T-helper 17 cell (primary cell): ENCODE data around the gene NREP. TPM values are rescaled to one million over a fixed set of nuclear protein-coding genes. Genes with fewer than 3 reads are reported as not detected.
A peak's percentile ranks its signal among the peaks of the same experiment; 100 is the strongest.

Experiments used
- ATAC-seq: fragments of 150-1000 bp; cut with Tn5 transposase; 2 replicates; pipeline ENCODE4 v1.10.0; 2021; ENCODE audit warnings: mild to moderate bottlenecking, moderate library complexity
- DNase-seq, 3 donors: peaks; one replicate each; pipeline versions ENCODE4 v3.0.0 to v3.0.0-alpha.2; 2020 to 2021
- H3K9me3 ChIP-seq: one replicate; pipeline ENCODE4 v1.7.0; 2013; ENCODE audit warnings: low read length, mild to moderate bottlenecking; ENCODE audit not compliant: control insufficient read depth, poor library complexity, severe bottlenecking
- H3K27ac Mint-ChIP-seq: one replicate; pipeline ENCODE4 v1.8.0; 2022; ENCODE audit warnings: mild to moderate bottlenecking, moderate library complexity, mixed read lengths
- H3K27me3 Mint-ChIP-seq: one replicate; pipeline ENCODE4 v1.8.0; 2022; ENCODE audit warnings: mixed read lengths
- H3K36me3 Mint-ChIP-seq: one replicate; pipeline ENCODE4 v1.8.0; 2022; ENCODE audit warnings: low read depth, mixed read lengths
- H3K4me1 Mint-ChIP-seq: one replicate; pipeline ENCODE4 v1.8.0; 2022; ENCODE audit warnings: mild to moderate bottlenecking, mixed read lengths
- H3K4me3 Mint-ChIP-seq: one replicate; pipeline ENCODE4 v1.8.0; 2022; ENCODE audit warnings: mild to moderate bottlenecking, moderate library complexity, mixed read lengths
- total RNA-seq, 4 donors: library from RNA in 2 of 4; stranded (reverse) in 2 of 4; gene quantifications; one replicate each; pipeline ENCODE4 v1.2.3 and lab custom pipeline; 2022 to 2026

Gene NREP
- total RNA-seq, 2 donors from 2014 or later: 1.3 to 6.5 TPM

- ATAC-seq (no peak), DNase-seq (no peak)
- Mint-ChIP-seq H3K4me3 (no peak overlapping the region), H3K27ac (no peak overlapping the region), H3K27me3 (peaks cover 38% of the 10 kb centered on the region), H3K36me3 (no peaks in the 10 kb centered on the region), H3K4me1 (no peaks in the 10 kb centered on the region)
- H3K9me3 ChIP-seq: no peaks in the 10 kb centered on the region
These were observed 22.9 kb upstream of the NREP start for GRCh38 chr5:111779922-111780292.

GRCh38 chr5:111779260-111779921 is 22.4 kb upstream of the NREP start:
- no peak overlapping the region for H3K4me3 Mint-ChIP-seq
- no peaks in the 10 kb centered on the region for H3K9me3 ChIP-seq
- no peaks in the 10 kb centered on the region for H3K4me1 Mint-ChIP-seq
- H3K27ac Mint-ChIP-seq: no peak overlapping the region
- ATAC-seq (no peak), DNase-seq (no peak)
- H3K27me3 Mint-ChIP-seq: peaks cover 43% of the 10 kb centered on the region
- H3K36me3 Mint-ChIP-seq: peaks cover 2% of the 10 kb centered on the region

- no peaks in the 10 kb centered on the region for H3K9me3 ChIP-seq
- no peak overlapping the region for H3K4me3 Mint-ChIP-seq
- ATAC-seq (no peak), DNase-seq (no peak)
- H3K27me3 Mint-ChIP-seq: peaks cover 35% of the 10 kb centered on the region
- peaks cover 2% of the 10 kb centered on the region for H3K4me1 Mint-ChIP-seq
- H3K27ac Mint-ChIP-seq: no peak overlapping the region
- peaks cover 2% of the 10 kb centered on the region for H3K36me3 Mint-ChIP-seq
These were observed 20.2 kb upstream of the NREP start for GRCh38 chr5:111776913-111777781.

GRCh38 chr5:111775224-111775623 is 18.2 kb upstream of the NREP start:
- no peaks in the 10 kb centered on the region for H3K9me3 ChIP-seq
- Mint-ChIP-seq H3K36me3 (peaks cover 2% of the 10 kb centered on the region), H3K27ac (no peak overlapping the region), H3K27me3 (peaks cover 32% of the 10 kb centered on the region), H3K4me3 (no peak overlapping the region), H3K4me1 (peaks cover 2% of the 10 kb centered on the region)
- no peak for DNase-seq
- no peak for ATAC-seq

GRCh38 chr5:111774525-111774924 is 17.5 kb upstream of the NREP start:
- DNase-seq: no peak
- no peaks in the 10 kb centered on the region for H3K9me3 ChIP-seq
- peaks cover 2% of the 10 kb centered on the region for H3K4me1 Mint-ChIP-seq
- peaks cover 2% of the 10 kb centered on the region for H3K36me3 Mint-ChIP-seq
- H3K4me3 Mint-ChIP-seq: no peak overlapping the region
- no peak for ATAC-seq
- peaks cover 29% of the 10 kb centered on the region for H3K27me3 Mint-ChIP-seq
- H3K27ac Mint-ChIP-seq: no peak overlapping the region

DNA sequence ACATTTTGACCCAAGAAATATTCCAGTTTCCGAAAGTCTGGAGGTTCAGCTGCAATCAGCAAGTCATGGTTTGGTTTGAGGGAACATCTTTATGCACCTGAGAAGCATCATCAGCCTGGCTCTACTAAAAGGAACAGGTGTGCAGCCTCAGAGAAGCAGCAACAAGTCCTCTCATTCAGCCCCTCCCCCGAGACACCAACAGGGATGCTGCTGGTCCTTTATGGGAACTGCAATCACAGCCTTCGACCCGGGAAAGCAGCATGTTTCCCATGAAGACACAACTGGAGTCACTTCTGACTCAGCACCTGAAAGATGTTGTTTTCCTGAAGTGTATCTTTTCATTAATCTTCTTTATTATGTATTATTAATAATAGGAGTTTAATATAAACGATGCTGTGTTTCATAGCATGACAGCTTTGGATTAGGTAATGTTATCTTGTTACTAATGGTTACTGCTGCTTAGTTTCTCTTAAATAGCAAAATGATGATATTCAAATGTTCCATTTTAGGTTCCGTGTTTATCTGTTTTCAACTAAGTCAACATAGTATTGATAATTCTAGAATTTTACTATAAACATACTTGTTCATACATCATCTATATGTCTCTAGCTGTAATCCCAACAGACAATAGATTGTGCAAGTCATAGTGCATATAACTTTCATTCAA is 15.6 kb upstream of the NREP start:
- H3K27me3 Mint-ChIP-seq: peaks cover 33% of the 10 kb centered on the region
- H3K4me1 Mint-ChIP-seq: peaks cover 2% of the 10 kb centered on the region
- DNase-seq (no peak), ATAC-seq (no peak)
- no peak overlapping the region for H3K4me3 Mint-ChIP-seq
- H3K9me3 ChIP-seq: no peaks in the 10 kb centered on the region
- H3K27ac Mint-ChIP-seq: no peak overlapping the region
- peaks cover 2% of the 10 kb centered on the region for H3K36me3 Mint-ChIP-seq

DNA sequence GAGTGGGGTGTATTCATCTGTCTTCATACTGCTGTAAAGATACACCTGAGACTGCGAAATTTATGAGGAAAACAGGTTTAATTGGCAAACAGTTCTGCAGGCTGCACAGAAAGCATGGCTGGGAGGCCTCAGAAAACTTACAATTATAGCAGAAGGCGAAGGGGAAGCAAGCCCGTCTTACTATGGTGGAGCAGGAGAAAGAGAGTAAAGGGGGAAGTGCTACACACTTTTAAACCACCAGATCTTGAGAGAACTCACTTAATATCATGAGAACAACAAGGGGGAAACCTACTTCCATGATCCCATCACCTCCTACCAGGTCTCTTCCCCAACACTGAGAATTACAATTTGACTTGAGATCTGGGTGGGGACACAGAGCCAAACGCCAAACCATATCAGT is 12.5 kb upstream of the NREP start:
- Mint-ChIP-seq H3K36me3 (no peaks in the 10 kb centered on the region), H3K4me1 (peaks cover 2% of the 10 kb centered on the region), H3K27ac (no peak overlapping the region), H3K4me3 (no peak overlapping the region), H3K27me3 (peaks cover 29% of the 10 kb centered on the region)
- no peaks in the 10 kb centered on the region for H3K9me3 ChIP-seq
- no peak for DNase-seq
- ATAC-seq: no peak

DNA sequence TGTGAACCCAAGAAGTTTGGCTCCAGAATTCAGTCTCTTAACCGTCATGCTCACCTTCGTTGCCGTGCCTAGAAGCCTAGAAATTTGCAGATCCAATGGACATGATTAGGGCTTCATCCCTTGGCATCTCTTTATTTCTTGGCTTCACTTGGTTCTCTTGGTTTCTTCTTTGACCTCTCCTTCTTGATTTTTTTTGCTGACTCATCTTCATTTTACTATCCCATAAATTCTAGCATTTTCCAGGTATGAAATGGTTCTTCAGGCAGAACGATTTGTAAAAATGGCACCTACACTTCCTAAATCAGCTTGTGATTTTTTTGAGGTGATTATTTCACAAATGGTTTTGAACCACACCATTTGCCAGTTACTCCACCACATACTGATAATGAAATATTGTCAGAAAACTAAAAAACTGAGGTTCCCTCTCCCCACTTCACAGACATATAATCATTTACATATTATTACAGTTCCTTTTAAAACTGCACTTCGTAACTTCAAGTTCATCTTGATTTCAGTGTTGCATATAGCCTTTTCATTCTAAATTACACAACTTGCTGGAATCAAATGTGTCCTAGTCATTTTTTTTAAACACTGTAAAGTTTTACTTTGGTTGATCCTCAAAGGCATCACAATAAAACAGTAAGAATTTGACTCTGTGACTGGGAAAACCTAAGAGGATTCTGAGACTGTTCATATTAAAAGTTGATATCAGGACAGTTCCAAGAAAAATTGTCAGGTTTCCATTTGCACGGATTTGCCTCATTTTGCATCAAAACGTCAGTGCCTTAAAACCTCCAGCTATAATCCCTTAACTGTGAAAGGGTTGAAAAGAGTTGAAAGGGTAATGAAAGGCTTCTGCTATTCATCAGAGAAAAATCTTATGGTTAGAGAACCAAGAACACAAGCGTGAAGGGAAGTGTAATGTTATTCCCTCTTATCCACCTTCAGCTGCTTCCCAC is 8.9 kb upstream of the NREP start:
- Mint-ChIP-seq H3K36me3 (peaks cover 5% of the 10 kb centered on the region), H3K27me3 (peaks cover 48% of the 10 kb centered on the region)
- no peaks in the 10 kb centered on the region for H3K9me3 ChIP-seq

DNA sequence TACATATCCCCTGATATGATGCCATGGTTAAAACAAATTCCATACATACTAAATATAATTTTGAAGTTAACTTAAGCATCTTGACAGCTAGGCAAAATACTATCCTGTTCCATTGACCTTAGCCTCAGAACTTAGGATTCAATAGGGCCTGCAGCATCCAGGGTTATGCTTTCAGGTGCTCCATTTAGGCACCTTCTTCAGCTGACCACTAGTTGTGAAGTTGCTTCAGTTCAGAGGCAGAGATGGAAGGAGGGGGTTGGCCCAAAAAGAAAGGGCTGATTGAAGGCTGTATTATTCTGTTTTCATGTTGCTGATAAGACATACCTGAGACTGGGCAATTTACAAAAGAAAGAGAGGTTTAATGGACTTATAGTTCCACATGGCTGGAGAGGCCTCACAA is 7.0 kb upstream of the NREP start:
- Mint-ChIP-seq H3K4me1 (no peaks in the 10 kb centered on the region), H3K4me3 (no peak overlapping the region), H3K27ac (no peak overlapping the region), H3K27me3 (peaks cover 47% of the 10 kb centered on the region), H3K36me3 (peaks cover 5% of the 10 kb centered on the region)
- ATAC-seq: no peak
- H3K9me3 ChIP-seq: no peaks in the 10 kb centered on the region
- DNase-seq: no peak

More for the DNA sequence above, 8.9 kb upstream of the NREP start:
- DNase-seq (no peak), ATAC-seq (no peak)
- Mint-ChIP-seq H3K4me1 (no peaks in the 10 kb centered on the region), H3K27ac (no peak overlapping the region), H3K4me3 (no peak overlapping the region)

- H3K27ac Mint-ChIP-seq: no peak overlapping the region
- H3K9me3 ChIP-seq: no peaks in the 10 kb centered on the region
- peaks cover 50% of the 10 kb centered on the region for H3K27me3 Mint-ChIP-seq
- ATAC-seq (no peak), DNase-seq (no peak)
- H3K4me3 Mint-ChIP-seq: no peak overlapping the region
- H3K4me1 Mint-ChIP-seq: peaks cover 2% of the 10 kb centered on the region
- H3K36me3 Mint-ChIP-seq: peaks cover 5% of the 10 kb centered on the region
These were observed 5.9 kb upstream of the NREP start for GRCh38 chr5:111762895-111763294.

- Mint-ChIP-seq H3K27me3 (peaks cover 51% of the 10 kb centered on the region), H3K36me3 (peaks cover 5% of the 10 kb centered on the region), H3K4me3 (peak overlapping the region; percentile 90), H3K27ac (peak overlapping the region; percentile 80), H3K4me1 (peaks cover 2% of the 10 kb centered on the region)
- H3K9me3 ChIP-seq: no peaks in the 10 kb centered on the region
- no peak for ATAC-seq
- no peak for DNase-seq
These were observed 1.3 kb upstream of the NREP start for GRCh38 chr5:111758284-111758628.

DNA sequence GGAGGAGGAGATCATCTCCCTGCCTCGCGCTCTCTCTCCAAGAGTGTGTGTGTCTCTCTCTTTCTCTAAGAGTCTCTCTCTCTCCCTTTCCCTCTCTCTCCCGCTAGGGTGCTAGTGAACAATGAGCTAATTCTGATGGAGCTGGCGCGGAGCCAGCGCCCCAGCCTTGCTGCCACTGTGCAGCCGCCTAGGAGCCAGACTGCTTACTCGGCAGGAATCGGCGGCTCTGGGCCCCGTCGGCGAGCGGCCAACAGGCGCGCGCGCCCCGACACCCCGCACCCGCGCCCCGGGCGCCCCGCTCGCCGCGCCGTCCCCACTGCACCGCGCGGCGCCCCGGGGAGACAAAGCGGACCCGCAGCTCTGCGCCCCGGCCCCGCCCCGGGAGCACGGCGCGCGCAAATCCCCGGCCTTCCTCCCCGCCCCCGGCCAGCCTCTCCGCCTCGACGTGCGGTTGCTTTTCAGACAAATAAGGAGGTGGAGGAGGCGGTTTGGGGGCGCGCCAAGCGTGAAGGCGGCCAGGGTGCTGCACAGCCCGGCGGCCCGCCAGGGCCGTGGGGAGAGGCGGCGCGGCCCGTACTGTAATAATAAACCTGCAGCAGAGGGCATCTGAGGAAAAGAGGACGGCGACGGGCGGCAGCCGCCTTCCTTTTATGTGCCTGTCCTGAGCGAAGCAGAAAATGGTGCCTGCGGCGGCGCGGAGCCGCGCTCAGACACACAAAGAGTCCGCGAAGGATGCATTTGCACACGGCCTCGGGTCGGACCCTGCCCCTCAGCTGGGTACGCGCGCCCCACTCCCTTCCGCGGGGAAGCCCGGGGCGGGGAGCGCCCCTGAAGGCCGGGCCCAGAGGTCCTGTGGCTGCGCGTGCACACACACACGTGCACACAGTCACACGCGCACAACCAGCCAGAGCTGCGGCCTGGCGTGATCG is 625 bp upstream of the NREP start:
- DNase-seq (peak; percentile 43 to 64 (median 49)), ATAC-seq (peak; percentile 82)
- peak overlapping the region; percentile 90 for H3K4me3 Mint-ChIP-seq

More for the DNA sequence above, 625 bp upstream of the NREP start:
- Mint-ChIP-seq H3K27ac (peak overlapping the region; percentile 80), H3K4me1 (peaks cover 2% of the 10 kb centered on the region), H3K27me3 (peaks cover 49% of the 10 kb centered on the region), H3K36me3 (peaks cover 5% of the 10 kb centered on the region)
- H3K9me3 ChIP-seq: no peaks in the 10 kb centered on the region
